ENCODE results near the gene TXNL4B.

DNA sequence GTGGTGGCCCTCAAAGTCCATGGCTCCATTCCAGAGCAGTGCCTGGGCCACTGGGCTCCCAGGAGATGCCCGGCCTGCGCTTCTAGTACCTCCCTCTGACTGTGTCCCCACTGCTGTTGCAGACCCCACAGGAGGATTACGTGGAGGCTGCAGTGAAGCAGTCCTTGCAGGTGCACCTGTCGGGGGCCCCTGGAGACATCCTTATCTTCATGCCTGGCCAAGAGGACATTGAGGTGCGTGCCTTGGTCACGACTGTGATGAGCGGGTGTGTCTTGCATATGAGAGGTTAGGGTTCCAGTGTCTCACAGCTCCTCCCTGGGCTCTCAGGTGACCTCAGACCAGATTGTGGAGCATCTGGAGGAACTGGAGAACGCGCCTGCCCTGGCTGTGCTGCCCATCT, 11.5 kb upstream of the TXNL4B start:
- no peak for TF ChIP-seq POLR2A (IDR thresholded peaks at IDR 0.05; ENCODE audit: low read length)
- TF ChIP-seq GATA1 (IDR thresholded peaks at IDR 0.05; ENCODE audit: low read depth, low read length), result no peak
